ENCODE results near the gene FAM53A. TPM values are rescaled to one million over a fixed set of nuclear protein-coding genes. Genes with fewer than 3 reads are reported as not detected.

The FAM53A gene
- total and polyA plus RNA-seq, 2 experiments from 2014 or later: 4.7 to 6.8 TPM

GRCh38 chr4:1652088-1652487, 32.0 kb downstream of the FAM53A start:
- DNase-seq (ENCODE audit: low spot score): no peak
- no peaks in the 10 kb centered on the region for H3K36me3 ChIP-seq (replicated peaks; ENCODE audit: insufficient read depth, low read depth)
- WGBS (ENCODE audit: low lambda C conversion rate, missing lambda C conversion rate): 98% methylated on average over 13 of the region's 13 CpGs
- no peaks in the 10 kb centered on the region for H3K79me2 ChIP-seq
- H4K20me1 ChIP-seq (ENCODE audit: insufficient read depth, poor library complexity, severe bottlenecking): no peaks in the 10 kb centered on the region
- H3K4me1 ChIP-seq (ENCODE audit: insufficient read depth): no peaks in the 10 kb centered on the region
- H3K27me3 ChIP-seq: no peaks in the 10 kb centered on the region
- no peaks in the 10 kb centered on the region for H3K9me3 ChIP-seq (ENCODE audit: low read depth)
- H3K27ac ChIP-seq: no peak overlapping the region
- TF ChIP-seq EZH2 (IDR thresholded peaks at IDR 0.05; ENCODE audit: borderline replicate concordance): no peak
- no peak for TF ChIP-seq CTCF (IDR thresholded peaks at IDR 0.05; ENCODE audit: poor library complexity)
- no peak for TF ChIP-seq EZH2phosphoT487 (IDR thresholded peaks at IDR 0.05; ENCODE audit: low read depth, severe bottlenecking, unreplicated experiment)
- H3K4me2 ChIP-seq: no peak overlapping the region
- no peak overlapping the region for H3K4me3 ChIP-seq
- no peaks in the 10 kb centered on the region for H3K9me2 ChIP-seq (replicated peaks; ENCODE audit: insufficient read depth)
- H2AFZ ChIP-seq: no peak overlapping the region

- TF ChIP-seq EZH2phosphoT487 (IDR thresholded peaks at IDR 0.05; ENCODE audit: low read depth, severe bottlenecking, unreplicated experiment) (no peak), CTCF (IDR thresholded peaks at IDR 0.05; ENCODE audit: poor library complexity) (no peak), EZH2 (IDR thresholded peaks at IDR 0.05; ENCODE audit: borderline replicate concordance) (no peak)
- Histone ChIP-seq H3K4me3 (no peak overlapping the region), H4K20me1 (ENCODE audit: insufficient read depth, poor library complexity, severe bottlenecking) (no peaks in the 10 kb centered on the region), H3K4me1 (ENCODE audit: insufficient read depth) (no peaks in the 10 kb centered on the region), H3K9me2 (replicated peaks; ENCODE audit: insufficient read depth) (no peaks in the 10 kb centered on the region), H3K27ac (no peak overlapping the region), H2AFZ (no peak overlapping the region), H3K4me2 (no peak overlapping the region), H3K27me3 (no peaks in the 10 kb centered on the region), H3K36me3 (replicated peaks; ENCODE audit: insufficient read depth, low read depth) (no peaks in the 10 kb centered on the region), H3K79me2 (no peaks in the 10 kb centered on the region), H3K9me3 (ENCODE audit: low read depth) (no peaks in the 10 kb centered on the region)
- WGBS (ENCODE audit: low lambda C conversion rate, missing lambda C conversion rate): 95% methylated on average over 12 of the region's 13 CpGs
- no peak for DNase-seq (ENCODE audit: low spot score)
Measured at GRCh38 chr4:1651609-1652008, 32.5 kb downstream of the FAM53A start.

- H3K4me3 ChIP-seq: no peak overlapping the region
- no peak for TF ChIP-seq CTCF (IDR thresholded peaks at IDR 0.05; ENCODE audit: poor library complexity)
- TF ChIP-seq EZH2 (IDR thresholded peaks at IDR 0.05; ENCODE audit: borderline replicate concordance): no peak
- no peak for TF ChIP-seq EZH2phosphoT487 (IDR thresholded peaks at IDR 0.05; ENCODE audit: low read depth, severe bottlenecking, unreplicated experiment)
- H3K9me2 ChIP-seq (replicated peaks; ENCODE audit: insufficient read depth): no peaks in the 10 kb centered on the region
- H4K20me1 ChIP-seq (ENCODE audit: insufficient read depth, poor library complexity, severe bottlenecking): no peaks in the 10 kb centered on the region
- H3K36me3 ChIP-seq (replicated peaks; ENCODE audit: insufficient read depth, low read depth): no peaks in the 10 kb centered on the region
- 86% methylated on average over 3 of the region's 3 CpGs for WGBS (ENCODE audit: low lambda C conversion rate, missing lambda C conversion rate)
- no peak for DNase-seq (ENCODE audit: low spot score)
- no peaks in the 10 kb centered on the region for H3K9me3 ChIP-seq (ENCODE audit: low read depth)
- no peaks in the 10 kb centered on the region for H3K79me2 ChIP-seq
- no peaks in the 10 kb centered on the region for H3K27me3 ChIP-seq
- H2AFZ ChIP-seq: no peak overlapping the region
- peaks cover 9% of the 10 kb centered on the region for H3K4me1 ChIP-seq (ENCODE audit: insufficient read depth)
- H3K4me2 ChIP-seq: no peak overlapping the region
- no peak overlapping the region for H3K27ac ChIP-seq
Measured at GRCh38 chr4:1648962-1649361, 35.2 kb downstream of the FAM53A start.

- H3K4me3 ChIP-seq: no peak overlapping the region
- no peaks in the 10 kb centered on the region for H3K36me3 ChIP-seq (replicated peaks; ENCODE audit: insufficient read depth, low read depth)
- H3K9me3 ChIP-seq (ENCODE audit: low read depth): no peaks in the 10 kb centered on the region
- no peaks in the 10 kb centered on the region for H3K27me3 ChIP-seq
- WGBS (ENCODE audit: low lambda C conversion rate, missing lambda C conversion rate): 90% methylated on average over 19 of the region's 19 CpGs
- no peak for DNase-seq (ENCODE audit: low spot score)
- no peaks in the 10 kb centered on the region for H3K9me2 ChIP-seq (replicated peaks; ENCODE audit: insufficient read depth)
- no peaks in the 10 kb centered on the region for H3K79me2 ChIP-seq
- peaks cover 9% of the 10 kb centered on the region for H3K4me1 ChIP-seq (ENCODE audit: insufficient read depth)
- H3K27ac ChIP-seq: no peak overlapping the region
- TF ChIP-seq EZH2 (IDR thresholded peaks at IDR 0.05; ENCODE audit: borderline replicate concordance) (no peak), EZH2phosphoT487 (IDR thresholded peaks at IDR 0.05; ENCODE audit: low read depth, severe bottlenecking, unreplicated experiment) (no peak), CTCF (IDR thresholded peaks at IDR 0.05; ENCODE audit: poor library complexity) (no peak)
- no peak overlapping the region for H2AFZ ChIP-seq
- H3K4me2 ChIP-seq: no peak overlapping the region
- H4K20me1 ChIP-seq (ENCODE audit: insufficient read depth, poor library complexity, severe bottlenecking): no peaks in the 10 kb centered on the region
Measured at GRCh38 chr4:1647432-1647831, 36.7 kb downstream of the FAM53A start.
